ENCODE measurements around the gene ECE1.

The ECE1 gene

GRCh38 chr1:21300774-21301173 lies 10.5 kb upstream of the ECE1 start:
- DNase-seq (ENCODE audit: low read depth) = no peak
- no peak for TF ChIP-seq CTCF (IDR thresholded peaks at IDR 0.05; ENCODE audit: low read depth, low read length, missing control alignments)
- no peak overlapping the region for H3K4me3 ChIP-seq (ENCODE audit: low read depth, low read length)

DNA sequence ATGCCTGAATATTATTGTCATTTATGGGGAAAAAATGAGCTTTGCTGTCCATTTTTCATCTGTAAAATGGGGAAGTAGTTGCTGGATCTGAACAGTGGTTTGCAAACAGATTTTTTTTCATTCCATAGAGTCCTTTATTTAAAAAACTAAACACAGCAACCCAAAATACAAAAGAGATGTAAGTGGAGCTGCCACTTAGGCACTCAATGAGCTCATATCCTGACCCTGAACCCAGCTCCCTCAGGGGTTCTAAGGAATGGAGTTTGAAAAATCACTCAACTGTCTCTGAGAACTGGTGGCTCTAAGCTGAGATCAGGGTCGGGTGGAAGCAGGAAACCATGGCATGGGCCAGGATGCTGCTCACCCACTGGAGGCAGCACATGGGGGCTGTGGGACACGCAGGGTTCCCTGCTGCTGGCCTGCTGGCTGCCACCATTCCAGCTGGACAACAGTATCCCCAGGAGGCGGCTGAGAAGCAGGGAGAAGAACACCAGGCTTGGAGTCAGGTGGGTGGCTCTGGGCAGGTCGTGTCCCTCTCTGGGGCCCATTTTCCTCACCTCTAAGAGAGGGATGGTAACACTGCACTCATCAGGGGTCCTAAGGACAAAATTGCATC lies 9.6 kb upstream of the ECE1 start:
- H3K4me3 ChIP-seq (ENCODE audit: low read depth, low read length) = no peak overlapping the region
- no peak for TF ChIP-seq CTCF (IDR thresholded peaks at IDR 0.05; ENCODE audit: low read depth, low read length, missing control alignments)
- DNase-seq (ENCODE audit: low read depth) = no peak

DNA sequence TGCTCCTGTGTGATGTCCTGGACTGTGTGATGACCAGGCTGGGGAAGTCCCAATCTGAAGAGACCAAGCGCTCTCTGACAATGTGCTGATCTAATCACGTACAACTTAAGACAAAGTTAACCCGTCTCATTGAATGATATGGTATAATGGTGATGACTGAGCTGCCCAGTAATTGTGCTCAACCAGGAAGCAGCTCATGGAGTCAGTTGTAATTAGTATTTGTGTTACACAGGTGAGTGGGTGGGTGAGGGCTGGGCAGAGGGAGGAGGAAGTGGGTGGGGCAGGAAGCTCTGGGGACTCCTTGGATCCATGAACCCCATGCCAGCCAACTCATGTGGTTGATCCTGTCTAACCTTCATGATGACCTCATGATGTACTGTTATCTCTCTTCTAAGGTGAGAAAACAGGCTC lies 8.7 kb upstream of the ECE1 start:
- no peak for TF ChIP-seq CTCF (IDR thresholded peaks at IDR 0.05; ENCODE audit: low read depth, low read length, missing control alignments)
- DNase-seq (ENCODE audit: low read depth) = no peak
- H3K4me3 ChIP-seq (ENCODE audit: low read depth, low read length) = no peak overlapping the region

- TF ChIP-seq CTCF (IDR thresholded peaks at IDR 0.05; ENCODE audit: low read depth, low read length, missing control alignments) = no peak
- no peak overlapping the region for H3K4me3 ChIP-seq (ENCODE audit: low read depth, low read length)
Observed at GRCh38 chr1:21297975-21298374, 7.7 kb upstream of the ECE1 start.

GRCh38 chr1:21296509-21297354 lies 6.5 kb upstream of the ECE1 start:
- no peak overlapping the region for H3K4me3 ChIP-seq (ENCODE audit: low read depth, low read length)
- no peak for TF ChIP-seq CTCF (IDR thresholded peaks at IDR 0.05; ENCODE audit: low read depth, low read length, missing control alignments)
- no peak for DNase-seq (ENCODE audit: low read depth)

More at GRCh38 chr1:21297975-21298374, 7.7 kb upstream of the ECE1 start:
- no peak for DNase-seq (ENCODE audit: low read depth)

DNA sequence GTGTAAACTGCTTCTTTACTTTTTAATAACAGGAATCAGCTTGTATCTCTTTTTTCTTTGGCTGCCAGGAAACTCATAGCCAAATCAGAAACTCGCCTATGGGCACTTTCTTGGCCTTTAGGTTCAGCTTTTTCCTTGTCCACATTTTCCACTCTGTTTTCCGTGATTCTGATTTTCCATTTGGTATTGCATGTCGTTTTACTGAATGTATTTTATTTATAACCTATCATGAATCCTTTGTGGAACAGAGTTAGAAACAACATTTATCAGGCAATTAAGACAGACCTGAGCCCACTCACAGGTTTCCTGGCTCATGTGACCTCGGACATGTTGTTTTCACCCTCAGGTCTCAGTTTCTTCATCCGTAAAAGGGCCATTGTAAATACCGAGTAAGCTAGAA lies 5.3 kb upstream of the ECE1 start:
- no peak for DNase-seq (ENCODE audit: low read depth)
- TF ChIP-seq CTCF (IDR thresholded peaks at IDR 0.05; ENCODE audit: low read depth, low read length, missing control alignments) = no peak
- no peak overlapping the region for H3K4me3 ChIP-seq (ENCODE audit: low read depth, low read length)

Data from GM12864 (cell line).